Vagina (tissue), 2 donors: ENCODE data around the gene PKDCC.

Experiments used
- CTCF ChIP-seq, 3 experiments: fragments of 450-650 bp in 2 of 3; fragments of 200-600 bp in 1 of 3; sonication (generic) in 1 of 3; IDR thresholded peaks; one replicate each; pipeline ENCODE4 v1.5.1; 2017 to 2019; ENCODE audit warnings: antibody characterized with exemption in 3 of 3, mild to moderate bottlenecking in 2 of 3, moderate library complexity in 2 of 3
- POLR2A ChIP-seq, 2 donors: fragments of 450-650 bp; IDR thresholded peaks; one replicate each; pipeline ENCODE4 v1.6.1; 2017; ENCODE audit warnings: antibody characterized with exemption in 2 of 2, mild to moderate bottlenecking in 2 of 2, moderate library complexity in 2 of 2
- POLR2AphosphoS5 ChIP-seq, 2 donors: sonication (generic); formaldehyde crosslinking; IDR thresholded peaks; one replicate each; pipeline ENCODE4 v1.9.0; 2017; ENCODE audit warnings: antibody characterized with exemption in 2 of 2, mild to moderate bottlenecking in 2 of 2, low read depth in 1 of 2; ENCODE audit not compliant: insufficient read depth in 1 of 2

GRCh38 chr2:42040643-42041278 lies 7.1 kb upstream of the PKDCC start:
- TF ChIP-seq CTCF (IDR thresholded peaks at IDR 0.05): no peak
- TF ChIP-seq POLR2A (IDR thresholded peaks at IDR 0.05): no peak
- no peak for TF ChIP-seq POLR2AphosphoS5 (IDR thresholded peaks at IDR 0.05; ENCODE audit: insufficient read depth in 1 of 2, low read depth in 1 of 2)
